ENCODE measurements around the gene CGNL1.
A peak's percentile ranks its signal among the peaks of the same experiment; 100 is the strongest.

The CGNL1 gene

DNA sequence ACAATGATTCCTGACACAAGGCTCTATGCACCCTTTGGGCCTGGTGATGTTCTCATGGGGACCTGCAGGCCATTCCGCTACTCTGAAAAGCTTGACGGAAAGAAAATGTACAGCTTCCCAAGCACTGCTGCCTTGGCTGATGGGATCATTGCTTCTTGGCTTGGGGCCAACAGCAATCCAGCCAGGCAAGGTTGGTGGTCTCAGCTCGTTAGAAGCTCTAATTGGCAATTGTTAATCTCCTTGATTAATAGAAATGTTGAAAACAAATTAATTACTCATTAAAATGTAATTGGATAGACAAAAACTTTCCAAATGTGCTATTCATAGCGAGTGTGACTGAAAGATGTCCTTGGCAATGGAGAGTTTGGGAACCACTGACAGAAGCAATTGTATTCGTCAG is 199.1 kb downstream of the CGNL1 start:
- DNase-seq = no peak

DNA sequence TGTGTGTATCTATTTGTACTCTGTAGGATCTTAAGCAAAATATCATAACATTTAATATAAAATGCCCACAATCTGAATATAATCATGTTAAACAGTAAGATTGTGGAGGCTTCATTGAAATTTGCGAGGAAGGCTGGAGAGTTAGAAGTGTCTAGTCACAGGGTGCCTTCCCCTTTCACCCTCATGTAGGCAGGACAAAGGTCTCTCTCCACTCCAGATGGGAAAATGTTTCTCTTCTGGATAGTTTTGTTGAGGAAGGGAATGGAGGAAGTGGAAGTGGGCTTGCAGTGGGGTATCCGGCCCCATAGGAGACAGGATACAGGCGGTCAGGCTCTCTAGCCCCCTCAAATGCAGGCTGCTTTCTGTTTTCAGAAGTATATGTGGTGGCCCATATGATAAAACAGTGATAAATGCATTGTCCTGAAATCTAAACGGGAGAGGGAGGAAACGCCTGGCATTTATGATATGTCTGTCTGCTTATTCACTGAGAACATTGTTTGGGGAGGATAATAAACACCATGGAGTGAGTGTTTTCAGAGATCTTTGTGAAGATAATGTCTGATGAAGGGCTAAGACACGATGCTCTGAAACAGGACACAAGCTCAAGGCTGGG is 202.1 kb downstream of the CGNL1 start:
- DNase-seq = no peak

DNA sequence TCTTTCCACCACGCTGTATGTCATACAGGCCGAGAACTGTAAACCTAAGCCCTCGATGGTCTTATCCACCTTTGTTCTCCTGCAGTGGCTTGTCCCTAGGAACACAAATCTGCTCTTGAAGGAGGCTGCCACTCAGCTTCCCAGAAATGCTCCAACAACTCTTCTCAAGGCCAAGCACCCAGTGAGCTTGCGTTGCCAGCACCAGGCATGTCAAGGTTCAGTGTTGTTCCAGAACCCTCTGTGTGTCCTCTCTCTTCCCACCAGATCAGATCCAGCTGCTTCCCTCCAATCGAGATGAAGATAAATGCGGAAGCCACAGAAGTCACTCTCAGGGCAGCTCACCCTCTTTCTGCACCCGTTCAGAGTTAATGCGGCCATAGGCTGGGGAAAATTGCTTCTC is 204.1 kb downstream of the CGNL1 start:
- DNase-seq = no peak

DNA sequence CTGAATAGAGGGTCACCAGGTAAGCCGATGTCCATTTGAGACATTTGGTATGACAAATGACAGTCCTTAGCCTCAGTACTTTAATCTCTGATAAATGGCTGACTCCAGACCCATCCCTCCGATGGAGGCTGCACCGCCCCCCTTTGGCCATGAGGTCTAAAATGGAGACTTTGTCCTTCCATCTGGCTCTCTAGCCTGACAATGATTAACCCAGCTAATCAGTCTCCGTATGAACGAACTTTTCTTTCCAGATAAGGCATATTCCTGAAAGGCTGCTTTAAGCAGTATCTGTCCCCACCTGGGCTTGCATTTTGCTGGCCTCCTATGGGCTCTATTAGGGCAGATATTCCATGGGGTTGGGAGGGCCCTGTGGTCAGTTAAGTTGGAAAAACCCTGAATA is 204.6 kb downstream of the CGNL1 start:
- no peak for DNase-seq

DNA sequence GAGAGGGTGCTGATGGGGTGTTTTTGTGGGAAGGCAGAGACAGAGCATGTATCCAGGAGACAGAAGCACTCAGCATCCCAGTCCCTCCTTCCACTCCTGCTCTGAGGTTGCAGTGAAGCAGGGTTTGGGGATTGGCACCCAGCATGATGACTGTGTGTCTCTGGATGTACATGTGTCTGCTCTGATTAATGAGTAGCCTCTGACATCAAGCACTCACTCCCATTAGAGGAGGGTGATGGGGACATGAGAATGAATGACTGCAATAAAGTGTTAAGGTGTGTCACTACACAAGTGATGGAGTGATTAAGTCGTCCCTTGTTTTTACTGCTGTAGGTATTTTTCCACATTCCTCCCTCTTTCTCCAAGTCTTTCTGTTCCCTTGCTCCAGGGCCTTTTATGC is 205.8 kb downstream of the CGNL1 start:
- no peak for DNase-seq

DNA sequence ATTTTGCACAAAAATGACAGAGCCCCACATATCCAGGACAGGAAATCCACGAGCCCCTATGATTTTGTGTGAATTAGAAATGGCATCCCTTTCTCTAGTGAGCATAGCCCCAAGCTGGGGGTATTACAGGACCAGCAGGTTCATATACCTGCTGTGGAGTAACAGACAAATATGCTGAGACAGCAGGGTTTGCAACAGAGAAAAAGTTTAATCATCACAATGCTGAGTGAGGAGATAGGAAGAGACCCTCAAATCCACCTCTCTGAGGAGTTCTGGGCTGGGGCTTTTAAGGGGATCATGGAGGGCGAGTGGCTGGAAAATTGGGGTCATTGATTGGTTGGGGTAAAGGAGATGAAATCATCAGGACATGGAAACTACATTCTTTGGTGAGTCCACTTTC is 207.0 kb downstream of the CGNL1 start:
- no peak for DNase-seq

DNA sequence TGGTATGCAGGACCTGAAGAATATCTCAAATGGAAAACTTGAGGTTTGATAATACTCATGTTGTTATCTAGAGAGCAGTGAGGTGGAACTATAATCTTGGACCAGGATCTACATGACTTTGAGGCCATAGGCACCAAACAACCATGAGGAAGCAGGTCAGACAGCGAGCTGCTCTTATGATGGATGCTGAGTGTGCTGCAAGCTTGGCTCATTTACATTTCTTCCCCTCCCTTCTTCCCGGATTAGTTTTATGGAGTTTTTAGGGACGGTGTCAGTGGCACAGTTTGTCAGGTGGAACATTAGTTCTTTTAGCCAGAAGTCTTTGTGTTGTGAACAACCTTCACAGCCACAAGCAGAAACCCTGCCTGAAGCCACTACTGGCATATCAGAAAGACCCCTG is 207.4 kb downstream of the CGNL1 start:
- DNase-seq = no peak

DNA sequence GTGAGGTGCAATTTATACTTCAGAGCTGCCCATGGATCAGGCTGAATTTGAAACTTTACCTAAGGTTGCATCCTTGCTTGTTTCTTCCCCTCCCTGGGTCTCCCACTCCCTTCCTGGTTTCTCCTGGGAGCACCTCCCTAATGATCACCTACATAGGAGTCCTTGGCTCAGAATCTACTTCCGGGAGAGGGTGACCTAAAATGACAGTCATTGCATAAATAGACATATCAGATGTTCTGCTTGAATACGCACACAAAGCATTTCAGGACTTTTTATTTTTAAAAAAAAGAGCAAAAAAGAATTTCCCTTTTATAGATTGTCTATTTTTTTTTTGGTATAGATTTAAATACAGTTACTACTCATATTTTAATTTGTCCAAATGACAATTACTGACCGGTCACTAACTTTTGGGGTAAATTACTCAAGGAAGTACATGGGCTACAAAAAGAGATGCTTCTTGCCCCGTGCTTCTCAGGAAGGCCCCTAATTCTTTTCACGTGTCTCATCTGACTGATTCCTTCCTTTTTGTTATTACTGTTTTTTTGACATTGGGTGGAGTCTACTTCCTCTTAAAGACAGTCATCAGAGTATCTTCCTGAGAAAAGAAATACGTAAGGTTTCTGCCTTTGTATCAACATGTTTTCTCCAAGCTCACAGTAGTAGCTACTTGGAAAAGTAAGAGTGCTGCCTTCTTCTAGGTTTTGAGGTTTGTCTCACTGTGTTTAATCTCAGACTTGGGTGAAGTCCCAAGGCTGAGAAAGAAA is 210.5 kb downstream of the CGNL1 start:
- peak; percentile 20 to 68 for DNase-seq

DNA sequence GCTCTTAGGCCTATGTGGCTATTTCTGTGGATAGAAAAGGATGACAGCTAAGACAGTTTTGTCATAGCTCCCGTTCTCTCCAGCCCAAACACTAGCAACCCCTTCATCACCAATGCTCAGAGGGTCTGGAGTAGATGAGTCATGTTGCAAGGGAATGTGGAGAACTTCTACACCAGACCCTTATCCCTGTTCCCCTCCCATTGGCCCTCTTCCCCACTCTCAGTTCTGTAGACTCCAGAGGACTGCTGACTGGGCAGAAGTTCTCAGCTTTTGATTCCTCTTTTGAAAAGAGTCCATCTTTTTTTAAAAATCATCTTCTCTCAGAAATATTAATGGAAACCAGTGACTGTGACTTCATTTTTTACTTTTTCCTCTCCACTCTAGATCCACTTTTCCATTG is 213.0 kb downstream of the CGNL1 start:
- DNase-seq = peak; percentile 24 to 30

DNA sequence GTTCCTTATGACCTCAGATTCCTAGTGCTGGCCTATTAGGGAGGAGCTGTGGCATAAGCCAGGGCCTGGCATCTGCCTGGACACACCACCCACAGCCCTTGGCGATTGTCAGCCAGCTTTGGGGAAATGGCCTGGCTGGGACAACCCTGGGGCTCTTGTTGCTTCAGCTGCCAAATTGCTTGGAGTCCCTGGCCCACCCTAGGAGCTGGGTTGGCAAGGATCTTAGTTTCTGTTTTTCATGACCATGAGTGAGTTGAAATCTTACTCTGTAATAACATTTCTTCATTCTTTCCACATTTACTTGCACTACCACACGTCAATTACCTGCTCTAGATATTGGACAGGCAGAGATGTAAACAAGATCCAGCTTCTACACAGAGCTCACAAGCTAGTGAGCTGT is 213.4 kb downstream of the CGNL1 start:
- DNase-seq = peak; percentile 10 to 15

DNA sequence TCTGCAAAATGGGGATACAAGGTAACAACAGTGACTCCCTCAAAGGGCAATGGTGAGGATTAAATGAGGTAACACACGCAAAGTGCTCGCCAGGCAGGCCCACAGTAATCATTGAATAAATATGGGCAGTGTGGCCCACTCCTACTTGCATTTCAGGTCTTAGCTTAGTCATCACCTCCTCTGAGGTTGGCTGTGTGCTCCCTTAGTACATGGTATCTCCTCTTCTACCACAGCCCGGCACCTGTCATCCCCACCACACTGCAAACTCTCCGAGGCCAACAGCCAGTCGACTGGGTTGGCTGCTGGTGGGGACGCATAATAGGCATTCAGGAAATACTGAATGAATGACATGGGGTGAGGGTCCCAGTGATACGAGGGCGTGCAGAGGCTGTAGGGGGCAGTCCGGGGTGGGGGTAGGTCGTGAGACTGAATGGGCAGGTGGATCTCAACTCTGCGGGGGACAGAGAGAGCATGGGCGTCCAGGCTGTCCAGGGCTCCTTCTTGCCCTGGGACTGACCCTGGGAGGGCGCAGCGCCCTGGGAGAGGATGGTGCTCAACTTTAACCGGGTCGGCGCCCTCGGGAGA is 215.0 kb downstream of the CGNL1 start:
- DNase-seq = no peak

DNA sequence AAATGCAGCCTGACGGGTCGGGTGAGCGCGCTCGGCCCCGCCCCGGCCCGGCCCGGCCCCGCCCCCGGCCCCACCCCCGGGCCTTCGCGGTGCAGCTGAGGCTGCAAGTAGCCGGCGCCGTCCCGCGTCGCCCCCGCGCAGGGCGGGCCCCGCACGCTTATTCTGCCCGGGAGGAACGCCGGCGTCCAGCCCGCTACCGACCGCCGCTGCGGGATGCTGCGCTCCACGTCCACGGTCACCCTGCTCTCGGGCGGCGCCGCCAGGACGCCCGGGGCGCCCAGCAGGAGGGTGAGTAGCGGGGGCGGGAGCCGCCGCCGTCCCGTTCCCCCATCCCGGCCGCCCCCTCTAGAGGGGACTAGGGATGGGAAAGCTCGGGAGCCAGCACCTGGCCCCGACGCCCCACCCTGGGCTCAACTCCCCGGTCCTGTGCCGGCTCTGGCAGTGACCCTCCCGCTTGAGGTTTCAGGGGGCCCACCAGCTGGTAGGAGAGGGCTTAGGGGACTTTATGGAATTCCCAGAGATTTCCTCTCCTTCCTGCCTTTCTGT is 215.6 kb downstream of the CGNL1 start, which contains the start of gene MYZAP:
MYZAP (plus strand) TSS at position 83 of the 546 bp plus-strand sequence; CDS start at position 214, 131 bp downstream.
- DNase-seq = peak; percentile 22 to 45

DNA sequence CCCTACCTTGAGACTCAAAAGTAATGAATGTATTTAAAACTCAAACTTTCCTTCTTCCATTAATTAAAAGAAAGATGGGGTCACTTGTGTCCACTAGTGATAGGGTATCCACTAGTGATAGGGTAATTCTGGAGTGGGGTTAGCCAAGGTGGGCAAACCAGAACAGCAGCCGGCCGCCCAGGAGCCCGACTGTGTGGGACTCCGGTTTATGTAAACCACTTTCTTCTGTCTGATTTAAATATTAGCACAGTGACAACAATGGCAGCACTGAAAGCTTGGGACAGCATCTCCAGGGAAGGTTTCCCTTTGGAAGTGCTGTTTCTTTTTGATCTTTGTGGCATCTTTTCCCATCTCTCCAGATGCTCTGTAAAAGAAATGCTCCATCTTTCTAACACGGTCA is 216.1 kb downstream of the CGNL1 start:
- DNase-seq = no peak

DNA sequence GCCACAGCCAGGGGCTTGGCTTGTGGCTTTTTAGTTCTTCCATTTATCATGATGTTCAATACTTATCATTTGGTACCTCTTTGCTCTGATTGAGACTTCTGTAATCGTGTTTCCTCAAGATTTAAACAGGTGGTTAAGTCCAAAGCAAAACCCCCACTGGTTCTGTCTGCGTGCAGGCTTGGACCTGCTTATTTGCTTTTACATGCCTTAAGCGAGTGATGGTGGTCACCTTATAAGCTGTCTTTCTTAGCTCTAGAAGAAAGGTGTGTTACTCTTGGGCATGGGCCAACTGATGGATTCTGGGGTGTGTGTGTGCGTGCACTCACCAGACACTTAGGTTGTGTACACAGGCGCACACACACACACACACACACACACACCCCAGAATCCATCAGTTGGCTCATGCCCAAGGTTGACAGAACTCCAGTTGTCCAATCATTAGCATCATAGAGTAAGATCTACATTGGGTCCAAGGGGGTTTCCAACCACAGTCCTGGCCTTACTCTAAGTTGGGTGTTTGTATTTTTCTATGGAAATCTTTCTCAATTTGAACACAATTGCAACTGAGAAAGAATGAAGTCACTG is 216.6 kb downstream of the CGNL1 start:
- DNase-seq = no peak

DNA sequence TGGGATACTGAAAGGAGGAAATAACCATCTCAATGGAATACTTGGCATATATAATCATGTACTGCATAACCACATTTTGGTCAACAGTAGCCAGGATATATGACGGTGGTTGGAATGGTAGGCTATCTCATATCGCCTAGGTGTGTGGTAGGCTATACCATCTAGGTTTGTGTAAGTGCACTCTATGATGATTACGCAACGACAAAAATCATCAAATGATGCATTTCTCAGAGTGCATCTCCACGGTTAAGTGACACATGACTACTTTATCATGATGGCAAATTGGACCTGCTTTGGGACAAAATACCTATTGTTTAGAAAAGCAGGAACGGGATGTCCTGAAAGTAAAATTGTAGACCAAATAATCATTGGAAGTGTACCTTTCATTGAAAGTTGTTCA is 218.2 kb downstream of the CGNL1 start:
- DNase-seq = no peak

DNA sequence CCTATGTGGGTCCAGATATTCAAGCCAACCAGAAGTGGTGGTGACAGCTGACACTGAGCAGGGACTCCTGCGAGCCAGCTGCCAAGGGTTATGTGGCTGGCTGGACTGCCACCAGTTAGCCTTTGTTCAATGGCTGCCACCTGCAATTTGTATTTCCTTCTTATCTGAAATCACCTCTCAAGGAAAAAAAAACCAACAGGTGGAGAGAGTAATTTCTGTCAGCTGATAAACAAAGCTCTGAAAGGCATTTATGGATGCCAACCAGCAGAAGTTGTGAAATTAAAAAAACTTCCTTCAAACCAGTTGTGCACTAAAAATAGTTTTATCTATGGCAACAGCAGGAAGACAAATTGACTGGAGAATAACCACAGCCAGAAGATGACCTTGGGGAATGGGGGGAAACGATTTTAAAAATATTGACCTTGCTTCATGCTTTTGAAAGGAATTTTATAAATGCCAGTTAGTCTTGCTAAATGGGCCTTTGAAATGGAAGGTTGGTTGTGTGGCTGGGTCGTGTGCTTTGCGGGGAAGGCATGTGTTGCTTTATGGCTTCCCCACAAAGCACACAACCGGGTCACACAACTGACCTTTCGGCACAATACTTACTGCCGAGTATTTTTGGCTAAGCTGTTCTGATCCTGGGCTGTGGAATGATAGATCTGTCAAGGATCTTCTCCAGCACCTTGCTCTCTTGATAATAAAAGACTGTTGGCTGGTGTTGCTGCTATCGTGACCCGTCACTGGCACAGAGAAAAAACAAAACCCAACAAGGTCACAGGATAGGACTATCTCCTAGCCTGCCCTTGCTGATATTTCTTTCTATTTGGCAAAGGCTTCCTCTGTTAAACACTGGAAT is 218.9 kb downstream of the CGNL1 start:
- DNase-seq = no peak

DNA sequence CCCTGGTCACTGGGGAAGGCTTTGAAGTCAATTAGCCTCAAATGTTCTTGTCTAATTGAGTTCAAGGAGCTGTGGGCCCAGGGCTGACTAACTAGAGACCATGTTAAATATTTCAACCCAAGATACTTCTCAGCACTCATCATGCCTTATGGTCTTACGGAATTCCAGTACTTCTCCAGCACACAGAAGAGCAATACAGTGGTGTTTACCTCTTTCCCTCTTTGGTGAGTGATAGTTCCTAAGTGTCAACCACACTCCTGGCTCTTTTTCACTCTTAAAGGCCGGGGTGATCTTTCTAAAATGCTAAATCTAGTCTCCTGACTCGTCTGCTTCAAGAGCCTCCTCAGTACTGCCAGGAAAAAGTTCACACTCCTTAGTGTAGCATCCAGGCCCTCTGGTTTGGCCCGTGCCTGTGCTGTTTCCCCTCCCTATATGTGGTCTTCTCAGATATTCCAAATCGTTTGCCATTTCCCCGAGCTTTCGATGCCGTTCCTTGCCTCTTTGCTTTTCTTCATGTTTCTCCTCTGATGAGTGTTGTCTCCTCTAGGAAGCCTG is 220.1 kb downstream of the CGNL1 start:
- DNase-seq = no peak

DNA sequence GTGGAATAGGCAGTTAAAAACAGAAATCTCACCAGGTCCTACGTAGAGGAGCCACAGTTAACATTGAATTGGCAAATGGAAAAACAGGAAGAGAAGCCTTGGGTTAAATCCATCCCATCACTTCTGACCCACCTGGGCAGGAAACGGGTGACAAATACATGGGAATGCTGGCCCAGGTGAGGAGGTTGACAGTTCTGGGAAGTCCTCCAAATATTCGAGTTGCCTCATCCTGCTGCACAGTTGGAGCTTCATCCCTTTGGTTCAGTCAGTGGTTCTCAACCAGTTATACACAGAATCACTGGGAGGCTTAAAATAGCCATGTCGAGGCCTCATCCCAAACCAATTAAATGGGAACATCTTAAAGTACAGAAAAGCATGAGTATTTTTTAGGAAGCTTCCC is 220.7 kb downstream of the CGNL1 start:
- no peak for DNase-seq

DNA sequence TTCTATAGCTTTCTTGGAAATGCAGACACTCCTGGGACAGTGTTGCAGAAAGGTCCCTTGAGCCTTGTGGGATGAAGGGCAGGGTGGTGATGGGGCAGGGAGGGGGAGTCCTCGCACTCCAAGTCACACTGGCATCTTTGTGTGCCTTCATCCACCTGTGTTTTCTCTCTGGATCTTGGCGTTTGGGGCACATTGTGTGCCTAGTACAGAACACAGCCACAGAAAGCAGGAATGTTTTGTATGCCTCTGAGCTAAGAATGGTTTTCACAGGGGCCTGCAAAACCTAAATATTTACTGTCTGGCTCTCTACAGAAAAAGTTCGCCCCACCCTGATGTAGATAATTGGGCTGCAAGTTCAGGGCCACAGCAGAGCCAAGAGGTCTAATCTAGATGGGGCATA is 221.1 kb downstream of the CGNL1 start:
- no peak for DNase-seq

DNA sequence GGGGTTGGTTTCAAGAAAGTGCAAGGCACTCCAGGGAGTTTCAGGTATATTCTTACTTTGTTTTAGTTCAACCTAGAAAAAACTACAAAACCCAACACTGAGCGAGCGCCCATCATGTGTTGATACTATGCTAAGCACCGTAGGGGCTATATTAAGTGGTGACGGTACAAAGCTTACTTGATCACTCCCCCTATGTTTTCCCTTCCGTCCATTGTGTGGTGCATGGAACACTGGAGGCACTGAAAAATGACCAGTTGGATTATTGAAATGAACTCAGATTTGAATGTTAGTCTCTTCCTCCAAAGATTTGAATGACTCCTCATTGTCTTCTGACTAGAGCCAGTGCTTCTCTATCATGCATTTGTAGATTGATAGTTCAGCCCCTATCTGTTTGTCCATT is 222.0 kb downstream of the CGNL1 start:
- no peak for DNase-seq

DNA sequence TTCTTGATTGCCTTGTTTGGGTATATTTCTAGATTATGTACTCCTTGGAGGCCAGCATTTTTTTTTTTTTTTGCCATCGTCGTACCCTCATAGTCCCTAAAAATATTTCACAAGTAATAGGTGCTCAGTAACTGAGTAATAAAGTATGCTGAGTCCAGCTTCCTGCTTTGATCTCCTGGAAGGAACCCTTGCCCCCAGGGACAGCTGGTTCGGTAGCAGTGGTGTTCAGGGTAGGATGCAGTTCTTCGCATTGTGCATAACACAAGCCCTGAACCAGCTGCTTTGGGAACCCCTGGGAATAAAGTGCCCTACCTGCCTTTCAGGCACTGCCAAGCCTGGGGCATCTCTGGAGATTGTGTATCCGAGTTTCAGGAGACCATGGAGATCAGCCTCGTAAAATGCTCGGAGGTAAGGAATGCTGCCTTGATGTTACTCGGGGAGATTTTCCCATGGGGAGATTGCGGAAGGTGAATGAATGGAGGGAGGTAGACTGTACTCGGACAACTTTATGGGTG is 223.0 kb downstream of the CGNL1 start:
- no peak for DNase-seq

DNA sequence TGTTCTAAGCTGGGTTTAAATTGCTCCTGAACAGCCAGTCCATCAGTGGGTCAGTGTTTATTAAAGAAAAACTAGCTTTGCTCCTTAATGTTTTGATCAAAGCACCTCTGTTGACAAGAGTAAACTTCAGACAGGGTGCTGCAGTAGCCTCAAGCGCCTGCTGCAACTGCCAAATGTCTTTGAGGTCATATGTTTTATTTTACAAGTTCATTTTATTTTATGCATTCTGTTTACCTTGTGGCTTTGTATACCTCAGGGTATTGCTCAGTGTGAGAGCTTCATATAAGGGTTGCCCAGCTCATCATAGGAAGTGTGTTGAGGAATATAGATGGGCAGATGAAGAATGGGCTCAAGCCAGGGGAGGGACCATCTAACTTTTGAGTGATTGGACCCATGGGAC is 223.9 kb downstream of the CGNL1 start:
- no peak for DNase-seq

All from inflammatory macrophage (primary cell).